A549 (cell line): ENCODE data around the gene MYO18B. TPM values are rescaled to one million over a fixed set of nuclear protein-coding genes. Genes with fewer than 3 reads are reported as not detected.
"Not testable (repeated sequence)": the region's sequence is repeated elsewhere in the genome, so short reads cannot be mapped to it uniquely, and the experiment has no call there.

ENCODE experiments used
- ATAC-seq, 2 experiments: fragments of 200-7000 bp in 1 of 2; fragments of >200 bp in 1 of 2; cut with Nextera tagmentation in 1 of 2; cut with Tn5 transposase in 1 of 2; 3 replicates each; pipeline versions ENCODE4 v1.8.0 to v1.9.1; 2018 to 2020; ENCODE audit warnings: mild to moderate bottlenecking in 1 of 2, moderate library complexity in 1 of 2
- CTCF ChIA-PET: fragments of 300-600 bp; sonication (Branson Sonifier 250); formaldehyde crosslinking; extraction: SDS; loops from one replicate; lab custom pipeline; 2021; ENCODE audit warnings: antibody characterized with exemption, inconsistent platforms; lab: Yijun Ruan, JAX
- POLR2A ChIA-PET: fragments of 350-600 bp; formaldehyde crosslinking; extraction: SDS; loops from one replicate; lab custom pipeline; 2021; ENCODE audit warnings: antibody characterized with exemption, inconsistent platforms; lab: Yijun Ruan, JAX
- DNase-seq, 2 experiments: peaks; one replicate each; pipeline versions ENCODE4 v3.0.0 to v3.0.0-alpha.2; 2011 to 2016; ENCODE audit warnings: low read depth in 1 of 2, low spot score in 1 of 2
- FAIRE-seq: peaks from 2 replicates; lab custom pipeline; 2011; peaks lifted over from hg19 to GRCh38; lab: Jason Lieb, UNC
- H3K27ac ChIP-seq, 2 experiments: fragments of >200 bp; sonication (Bioruptor Twin); formaldehyde crosslinking; 3 replicates each; pipeline ENCODE4 v1.5.1; 2016 to 2017
- H3K4me1 ChIP-seq: fragments of >200 bp; sonication (Bioruptor Twin); formaldehyde crosslinking; 3 replicates; pipeline ENCODE4 v1.6.1; 2016
- H3K4me2 ChIP-seq: fragments of >200 bp; sonication (Bioruptor Twin); formaldehyde crosslinking; 3 replicates; pipeline ENCODE4 v1.6.1; 2016
- H3K4me3 ChIP-seq: fragments of >200 bp; sonication (Bioruptor Twin); formaldehyde crosslinking; 3 replicates; pipeline ENCODE4 v1.5.1; 2016
- H3K9me3 ChIP-seq: fragments of >200 bp; sonication (Bioruptor Twin); formaldehyde crosslinking; 3 replicates; pipeline ENCODE4 v1.6.1; 2016
- BCL3 ChIP-seq: fragments of >200 bp; sonication (Bioruptor Twin); formaldehyde crosslinking; IDR thresholded peaks from 3 replicates; pipeline ENCODE4 v1.6.1; 2016
- CBX2 ChIP-seq: fragments of 200-600 bp; sonication (generic); IDR thresholded peaks from 2 replicates; pipeline ENCODE4 v1.6.1; 2016; ENCODE audit warnings: low read depth, mild to moderate bottlenecking, borderline replicate concordance
- CEBPB ChIP-seq, 2 experiments: fragments of >200 bp in 1 of 2; sonication (Bioruptor Twin) in 1 of 2; formaldehyde crosslinking in 1 of 2; IDR thresholded peaks; 2 replicates each; pipeline ENCODE4 v1.6.1; 2012 to 2016
- CHD2 ChIP-seq: fragments of 150-350 bp; IDR thresholded peaks from 2 replicates; pipeline ENCODE4 v1.6.1; 2014; ENCODE audit warnings: low read length; ENCODE audit not compliant: partially characterized antibody
- E2F6 ChIP-seq: IDR thresholded peaks from 2 replicates; pipeline ENCODE4 v1.6.1; 2012; ENCODE audit warnings: low read depth, borderline replicate concordance
- EP300 ChIP-seq, 2 experiments: fragments of >200 bp; sonication (Bioruptor Twin); formaldehyde crosslinking; IDR thresholded peaks; 2 replicates in 1 of 2; 3 replicates in 1 of 2; pipeline ENCODE4 v1.6.1; 2016 to 2017
- ESRRA ChIP-seq: fragments of 150-350 bp; IDR thresholded peaks from 2 replicates; pipeline ENCODE4 v1.6.1; 2014; ENCODE audit warnings: mild to moderate bottlenecking, low read length, borderline replicate concordance
- FOSL2 ChIP-seq, 2 experiments: fragments of 450-650 bp in 1 of 2; fragments of >200 bp in 1 of 2; sonication (Bioruptor Twin) in 1 of 2; formaldehyde crosslinking; IDR thresholded peaks; 2 replicates each; pipeline versions ENCODE4 v1.5.0 to v1.6.1; 2016 to 2020; ENCODE audit warnings: mild to moderate bottlenecking in 1 of 2, moderate library complexity in 1 of 2
- FOXS1 ChIP-seq: fragments of 250-450 bp; sonication (Bioruptor Pico); IDR thresholded peaks from 2 replicates; pipeline ENCODE4 v1.5.0; 2020; ENCODE audit warnings: mild to moderate bottlenecking, moderate library complexity
- GATA3 ChIP-seq: IDR thresholded peaks from 2 replicates; pipeline ENCODE4 v1.6.1; 2012; ENCODE audit warnings: borderline replicate concordance
- HMGXB4 ChIP-seq: fragments of 250-450 bp; sonication (Bioruptor Pico); IDR thresholded peaks from 2 replicates; pipeline ENCODE4 v1.5.0; 2021; ENCODE audit warnings: mild to moderate bottlenecking, moderate library complexity, borderline replicate concordance
- HOXB5 ChIP-seq: fragments of 250-450 bp; sonication (Bioruptor Pico); IDR thresholded peaks from 2 replicates; pipeline ENCODE4 v1.5.0; 2020; ENCODE audit warnings: mild to moderate bottlenecking, moderate library complexity
- KDM1A ChIP-seq: fragments of 200-600 bp; sonication (generic); IDR thresholded peaks from 2 replicates; pipeline ENCODE4 v1.6.1; 2016; ENCODE audit warnings: low read depth, mild to moderate bottlenecking
- KDM5A ChIP-seq: fragments of 200-600 bp; sonication (generic); IDR thresholded peaks from 2 replicates; pipeline ENCODE4 v1.6.1; 2016; ENCODE audit warnings: antibody characterized with exemption, mild to moderate bottlenecking
- MAFK ChIP-seq: fragments of 450-650 bp; IDR thresholded peaks from 2 replicates; pipeline ENCODE4 v1.6.1; 2014; ENCODE audit not compliant: partially characterized antibody
- MYC ChIP-seq: IDR thresholded peaks from 2 replicates; pipeline ENCODE4 v1.6.1; 2012; ENCODE audit warnings: mild to moderate bottlenecking, inconsistent platforms, low read length, improper control_type of control experiment, borderline replicate concordance
- NFE2L2 ChIP-seq: fragments of 150-350 bp; conservative IDR thresholded peaks from 2 replicates; pipeline ENCODE4 v1.6.1; 2014; ENCODE audit warnings: low read length
- PBX3 ChIP-seq: IDR thresholded peaks from 2 replicates; pipeline ENCODE4 v1.6.1; 2012
- PHF8 ChIP-seq: fragments of 200-600 bp; sonication (generic); IDR thresholded peaks from 2 replicates; pipeline ENCODE4 v1.6.1; 2016; ENCODE audit warnings: low read depth, mild to moderate bottlenecking, antibody characterized with exemption, moderate library complexity, borderline replicate concordance
- POLR2A ChIP-seq: IDR thresholded peaks from 2 replicates; pipeline ENCODE4 v1.6.1; 2012; ENCODE audit warnings: mild to moderate bottlenecking, low read length
- RNF2 ChIP-seq: fragments of 200-600 bp; sonication (generic); IDR thresholded peaks from 2 replicates; pipeline ENCODE4 v1.6.1; 2016; ENCODE audit warnings: low read depth, mild to moderate bottlenecking, antibody characterized with exemption, moderate library complexity, borderline replicate concordance
- USF2 ChIP-seq: fragments of 450-650 bp; IDR thresholded peaks from 2 replicates; pipeline ENCODE4 v1.6.1; 2014; ENCODE audit warnings: antibody characterized with exemption
- ZC3H11A ChIP-seq: fragments of 450-650 bp; IDR thresholded peaks from 2 replicates; pipeline ENCODE4 v1.6.1; 2014; ENCODE audit warnings: antibody characterized with exemption, mild to moderate bottlenecking
- ZNF302 ChIP-seq: fragments of 250-450 bp; sonication (Bioruptor Pico); IDR thresholded peaks from 2 replicates; pipeline ENCODE4 v1.9.0; 2021; ENCODE audit warnings: inconsistent platforms, mild to moderate bottlenecking, moderate library complexity
- WGBS: methylation state at CpG from one replicate; pipeline ENCODE4 v1.1.6; 2017; ENCODE audit errors: missing lambda C conversion rate; 5-methylcytosine and 5-hydroxymethylcytosine counted together
- polyA plus RNA-seq, 4 experiments: library from polyadenylated mRNA; depleted of rRNA in 3 of 4; stranded (reverse); fragments of >200 nt; fragmentation: RNase III in 1 of 4; extraction: RNeasy Plus Mini Kit Qiagen cat#74134 plus additional on column Dnase treatment in 1 of 4; gene quantifications; 2 replicates in 3 of 4; 3 replicates in 1 of 4; pipeline ENCODE4 v1.2.3, GENCODE V29; 2011 to 2017

MYO18B gene
- polyA plus RNA-seq, 2 of the 4 experiments (the other 2 are of a cell fraction) = 0.01 TPM

- Histone ChIP-seq H3K27ac (no peak overlapping the region), H3K4me1 (no peaks in the 10 kb centered on the region), H3K4me3 (no peak overlapping the region), H3K9me3 (no peaks in the 10 kb centered on the region), H3K4me2 (no peak overlapping the region)
- FAIRE-seq (no peak), DNase-seq (no peak), ATAC-seq (no peak)
- WGBS = 0% methylated on average over 1 of the region's 1 CpG
- ChIA-PET CTCF (no interaction called here), POLR2A (no interaction called here)
- no peak for TF ChIP-seq FOSL2 (IDR thresholded peaks at IDR 0.05)
- TF ChIP-seq FOSL2 (CRISPR knock-in tag; IDR thresholded peaks at IDR 0.05) = no peak
Observed at GRCh38 chr22:25976356-25976755, 234.4 kb downstream of the MYO18B start.

GRCh38 chr22:25979968-25980367 is 238.0 kb downstream of the MYO18B start:
- H3K4me3 ChIP-seq = no peak overlapping the region
- H3K9me3 ChIP-seq = no peaks in the 10 kb centered on the region
- DNase-seq = no peak
- ChIA-PET CTCF (no interaction called here), POLR2A (no interaction called here)
- no peak for ATAC-seq
- no peak for FAIRE-seq
- WGBS = 10% methylated on average over 2 of the region's 3 CpGs
- no peak overlapping the region for H3K27ac ChIP-seq
- no peak overlapping the region for H3K4me2 ChIP-seq
- H3K4me1 ChIP-seq = no peaks in the 10 kb centered on the region
- TF ChIP-seq ZNF302 (CRISPR knock-in tag) = no peak
- TF ChIP-seq FOSL2 (IDR thresholded peaks at IDR 0.05) = no peak
- TF ChIP-seq FOSL2 (CRISPR knock-in tag; IDR thresholded peaks at IDR 0.05) = no peak
- TF ChIP-seq NFE2L2 = no peak
- TF ChIP-seq MYC = no peak
- no peak for TF ChIP-seq POLR2A
- TF ChIP-seq ZC3H11A = no peak
- TF ChIP-seq E2F6 = no peak
- TF ChIP-seq HMGXB4 (CRISPR knock-in tag) = no peak
- no peak for TF ChIP-seq ESRRA
- TF ChIP-seq USF2 = no peak

- POLR2A ChIA-PET, H3K4me3 ChIP-seq, H3K4me1 ChIP-seq, H3K27ac ChIP-seq, DNase-seq, ATAC-seq, H3K9me3 ChIP-seq, CTCF ChIA-PET, H3K4me2 ChIP-seq, FAIRE-seq: not testable (repeated sequence)
- 5% methylated on average over 1 of the region's 1 CpG for WGBS
Observed at GRCh38 chr22:25984911-25985310, 242.9 kb downstream of the MYO18B start.

- ATAC-seq (no peak), DNase-seq (no peak), FAIRE-seq (no peak)
- no peak overlapping the region for H3K4me2 ChIP-seq
- H3K27ac ChIP-seq = no peak overlapping the region
- ChIA-PET CTCF (no interaction called here), POLR2A (no interaction called here)
- WGBS = 20% methylated on average over 8 of the region's 8 CpGs
- H3K4me1 ChIP-seq = no peaks in the 10 kb centered on the region
- no peaks in the 10 kb centered on the region for H3K9me3 ChIP-seq
- TF ChIP-seq BCL3 = no peak
- no peak for TF ChIP-seq EP300 (IDR thresholded peaks at IDR 0.05)
- no peak for TF ChIP-seq ZNF302 (CRISPR knock-in tag)
- TF ChIP-seq CEBPB (IDR thresholded peaks at IDR 0.05) = no peak
- TF ChIP-seq CBX2 = no peak
- TF ChIP-seq FOXS1 (CRISPR knock-in tag) = no peak
- TF ChIP-seq POLR2A = no peak
- TF ChIP-seq CHD2 = no peak
- TF ChIP-seq RNF2 = no peak
- TF ChIP-seq PBX3 = no peak
- no peak for TF ChIP-seq HOXB5 (CRISPR knock-in tag)
- TF ChIP-seq KDM1A = no peak
- no peak for TF ChIP-seq GATA3
- no peak for TF ChIP-seq KDM5A
- TF ChIP-seq MAFK = no peak
- TF ChIP-seq PHF8 = no peak
- H3K4me3 ChIP-seq = no peak overlapping the region
Observed at GRCh38 chr22:25987948-25988347, 246.0 kb downstream of the MYO18B start.
